HFF-Myc (cell line): Measurements from ENCODE around the gene COL6A2.

Experiments used
- DNase-seq: peaks from one replicate; pipeline ENCODE4 v3.0.0-alpha.2; 2011; ENCODE audit warnings: low read depth; ENCODE audit errors: extremely low read depth
- H3K4me3 ChIP-seq: replicated peaks from 2 replicates; pipeline ENCODE4 v1.5.1; 2011; ENCODE audit warnings: low read depth, mild to moderate bottlenecking, control low read depth, low read length
- CTCF ChIP-seq: IDR thresholded peaks from 2 replicates; pipeline ENCODE4 v1.5.1; 2012; ENCODE audit warnings: mild to moderate bottlenecking, low read depth, low read length, control low read depth; ENCODE audit errors: missing control alignments

The COL6A2 gene

GRCh38 chr21:46124926-46125845 lies 27.3 kb downstream of the COL6A2 start:
- no peak overlapping the region for H3K4me3 ChIP-seq
- DNase-seq, result no peak
- no peak for TF ChIP-seq CTCF

- DNase-seq, result no peak
- no peak for TF ChIP-seq CTCF
- H3K4me3 ChIP-seq, result no peak overlapping the region
Measured at GRCh38 chr21:46125846-46126301, 28.0 kb downstream of the COL6A2 start.

GRCh38 chr21:46126309-46127238 lies 28.7 kb downstream of the COL6A2 start:
- TF ChIP-seq CTCF, result no peak
- H3K4me3 ChIP-seq, result no peak overlapping the region
- no peak for DNase-seq

GRCh38 chr21:46127239-46128105 lies 29.6 kb downstream of the COL6A2 start:
- H3K4me3 ChIP-seq, result no peak overlapping the region
- no peak for DNase-seq
- no peak for TF ChIP-seq CTCF

- TF ChIP-seq CTCF, result no peak
- no peak overlapping the region for H3K4me3 ChIP-seq
- no peak for DNase-seq
Measured at GRCh38 chr21:46128106-46128932, 30.4 kb downstream of the COL6A2 start.
